Lower leg skin (tissue), 3 donors: ENCODE results near the gene STK35.

Source experiments
- CTCF ChIP-seq, 3 donors: fragments of 450-650 bp; IDR thresholded peaks; one replicate each; pipeline ENCODE4 v1.5.1; 2016; ENCODE audit warnings: antibody characterized with exemption in 3 of 3, mild to moderate bottlenecking in 3 of 3, moderate library complexity in 2 of 3
- POLR2A ChIP-seq, 2 donors: fragments of 450-650 bp; IDR thresholded peaks; one replicate each; pipeline ENCODE4 v1.6.1; 2016 to 2017; ENCODE audit warnings: antibody characterized with exemption in 2 of 2, mild to moderate bottlenecking in 1 of 2, moderate library complexity in 1 of 2

DNA sequence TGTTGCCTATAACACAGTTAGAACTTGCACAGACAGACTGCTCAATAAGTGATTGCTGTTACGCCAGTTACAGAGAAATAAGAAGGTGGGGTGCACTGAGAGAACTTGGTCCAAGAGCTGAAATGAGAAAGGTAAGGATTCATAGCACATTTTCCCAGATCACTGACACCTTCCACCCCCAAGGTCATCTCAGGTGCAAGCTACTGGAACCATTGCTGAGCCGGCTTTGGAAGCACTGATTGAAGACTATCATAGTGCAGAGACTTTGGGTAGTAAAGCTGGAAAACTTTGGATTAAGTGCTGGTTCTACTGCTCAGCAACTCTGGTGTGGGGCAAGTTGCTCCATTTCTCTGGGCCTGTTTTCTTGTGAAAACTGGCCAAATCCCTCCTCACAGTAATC lies 38.1 kb downstream of the STK35 start:
- no peak for TF ChIP-seq CTCF (IDR thresholded peaks at IDR 0.05)
- TF ChIP-seq POLR2A (IDR thresholded peaks at IDR 0.05): no peak
